GM19372 (cell line): Measurements from ENCODE around the gene TBC1D16.

Source experiments
- ATAC-seq: cut with Tn5 transposase; IDR thresholded peaks from one replicate; pipeline ENCODE4 v1.9.1; 2021; ENCODE audit warnings: mild to moderate bottlenecking, low read depth, moderate library complexity; ENCODE audit not compliant: unreplicated experiment

Gene TBC1D16

DNA sequence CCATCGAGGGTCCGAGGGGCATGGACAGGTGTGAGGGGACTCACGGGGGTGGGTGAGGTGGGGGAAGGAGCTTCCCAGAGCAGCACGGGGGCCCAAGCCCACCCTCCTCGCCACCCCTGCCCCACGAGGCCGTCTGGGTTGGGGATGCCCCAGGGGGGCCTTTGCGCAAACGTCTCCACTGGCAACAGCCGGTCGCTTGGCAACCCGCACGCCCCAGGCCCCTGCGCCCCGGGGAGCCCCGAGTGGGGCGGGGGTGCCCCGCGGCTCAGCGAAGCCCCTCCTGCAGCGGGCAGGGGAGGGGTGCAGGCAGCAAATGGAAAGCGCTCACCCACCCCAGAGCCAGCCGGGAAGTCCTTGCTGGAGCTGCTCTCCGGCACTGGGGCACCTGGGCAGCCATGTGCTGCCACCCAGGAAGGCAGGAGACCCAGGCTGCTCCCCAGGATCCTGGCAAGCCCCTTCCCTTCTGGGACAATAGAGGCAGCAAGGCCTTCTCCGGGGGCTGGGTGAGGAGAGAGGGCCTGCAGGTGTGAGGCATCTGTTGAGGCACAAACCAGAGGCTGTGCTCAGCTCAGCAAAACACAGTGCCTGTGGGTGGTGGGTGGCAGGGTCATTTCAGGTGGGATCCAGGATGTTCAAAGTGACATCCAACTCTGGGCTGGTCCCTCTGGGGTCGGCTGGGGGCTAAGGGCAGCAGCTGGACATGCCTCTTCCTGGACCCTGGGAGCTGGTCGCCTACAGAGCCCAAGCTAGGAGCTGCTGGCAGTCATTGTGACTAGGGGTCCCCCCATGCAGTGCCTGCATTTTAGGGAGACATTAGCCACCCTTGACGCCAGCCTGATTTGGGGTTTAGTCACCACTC lies 115.6 kb downstream of the TBC1D16 start:
- no peak for ATAC-seq

DNA sequence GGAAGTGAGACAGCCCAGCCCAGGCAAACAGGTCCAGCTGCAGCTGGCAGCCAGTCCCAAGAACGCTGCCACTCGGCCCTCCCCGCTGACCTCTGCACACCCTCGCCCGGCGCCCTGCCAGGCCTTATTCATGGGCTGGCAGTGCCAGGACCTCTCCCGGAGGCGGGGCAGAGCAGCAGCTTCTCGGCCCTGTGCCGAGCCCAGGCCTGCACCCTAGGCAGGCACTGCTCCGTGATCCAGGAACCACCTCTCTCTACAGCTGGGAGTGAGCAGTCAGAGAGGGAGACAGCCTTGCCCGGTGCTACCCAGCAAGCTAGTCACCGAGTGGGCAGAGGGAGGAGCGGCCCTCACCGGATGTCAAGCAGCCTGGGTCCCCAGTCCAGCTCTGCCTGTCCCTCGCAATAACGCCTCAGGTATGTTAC lies 116.5 kb downstream of the TBC1D16 start:
- no peak for ATAC-seq

DNA sequence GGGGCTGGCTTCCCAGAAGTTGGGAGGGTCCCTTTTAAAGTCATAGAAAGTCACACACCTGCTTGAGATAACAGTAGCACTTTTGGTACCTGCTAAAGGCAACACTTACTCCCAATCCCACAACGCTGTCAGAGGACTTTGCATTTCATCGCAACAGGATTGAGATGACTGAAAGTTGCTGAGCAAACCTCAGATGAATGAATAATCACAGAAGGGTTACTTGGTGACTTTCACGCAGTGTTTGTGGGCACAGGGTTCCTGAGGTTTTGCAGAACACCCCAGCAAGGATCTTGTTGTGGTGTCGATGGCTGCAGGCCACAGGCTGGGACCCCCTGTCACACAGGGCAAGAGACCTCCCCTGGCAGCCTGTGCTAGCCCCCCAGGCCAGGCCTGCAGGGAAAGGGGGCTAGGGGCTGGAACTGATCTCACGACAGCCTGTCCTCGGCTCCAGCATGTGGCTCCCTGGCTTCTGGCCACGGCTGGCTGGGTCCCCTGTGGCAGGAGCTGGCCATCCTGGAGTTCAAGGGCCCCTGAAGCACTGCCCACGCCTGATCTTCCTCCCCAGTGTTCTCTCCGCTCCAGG lies 117.0 kb downstream of the TBC1D16 start:
- no peak for ATAC-seq

DNA sequence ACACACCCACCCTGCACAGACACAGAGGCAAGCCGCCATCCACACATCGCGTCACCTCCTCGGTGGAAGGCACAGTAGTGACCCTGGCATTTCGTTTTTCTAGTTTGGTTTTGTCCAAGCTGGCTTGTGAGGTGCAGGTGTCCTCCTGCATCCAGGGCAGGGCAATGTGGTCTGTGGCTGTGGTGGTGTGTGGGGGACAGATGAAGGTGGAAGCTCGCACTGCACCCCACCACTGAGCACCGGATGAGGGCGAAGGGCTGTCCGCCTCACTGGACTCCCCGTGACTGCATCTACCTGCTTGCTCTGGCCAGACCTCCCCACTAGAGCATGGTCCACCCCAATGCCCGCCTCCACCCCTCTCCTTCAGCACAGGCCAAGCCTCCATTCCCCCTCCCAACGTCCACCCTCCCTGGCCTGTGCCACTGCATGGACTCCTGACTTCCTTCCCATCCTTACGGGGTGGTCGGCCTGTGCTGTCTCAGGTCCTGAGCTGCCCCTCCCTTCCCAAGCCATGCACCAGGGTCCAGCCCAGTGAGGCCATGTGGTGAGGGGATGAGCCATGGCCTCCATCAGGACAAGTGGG lies 117.7 kb downstream of the TBC1D16 start:
- ATAC-seq: no peak

DNA sequence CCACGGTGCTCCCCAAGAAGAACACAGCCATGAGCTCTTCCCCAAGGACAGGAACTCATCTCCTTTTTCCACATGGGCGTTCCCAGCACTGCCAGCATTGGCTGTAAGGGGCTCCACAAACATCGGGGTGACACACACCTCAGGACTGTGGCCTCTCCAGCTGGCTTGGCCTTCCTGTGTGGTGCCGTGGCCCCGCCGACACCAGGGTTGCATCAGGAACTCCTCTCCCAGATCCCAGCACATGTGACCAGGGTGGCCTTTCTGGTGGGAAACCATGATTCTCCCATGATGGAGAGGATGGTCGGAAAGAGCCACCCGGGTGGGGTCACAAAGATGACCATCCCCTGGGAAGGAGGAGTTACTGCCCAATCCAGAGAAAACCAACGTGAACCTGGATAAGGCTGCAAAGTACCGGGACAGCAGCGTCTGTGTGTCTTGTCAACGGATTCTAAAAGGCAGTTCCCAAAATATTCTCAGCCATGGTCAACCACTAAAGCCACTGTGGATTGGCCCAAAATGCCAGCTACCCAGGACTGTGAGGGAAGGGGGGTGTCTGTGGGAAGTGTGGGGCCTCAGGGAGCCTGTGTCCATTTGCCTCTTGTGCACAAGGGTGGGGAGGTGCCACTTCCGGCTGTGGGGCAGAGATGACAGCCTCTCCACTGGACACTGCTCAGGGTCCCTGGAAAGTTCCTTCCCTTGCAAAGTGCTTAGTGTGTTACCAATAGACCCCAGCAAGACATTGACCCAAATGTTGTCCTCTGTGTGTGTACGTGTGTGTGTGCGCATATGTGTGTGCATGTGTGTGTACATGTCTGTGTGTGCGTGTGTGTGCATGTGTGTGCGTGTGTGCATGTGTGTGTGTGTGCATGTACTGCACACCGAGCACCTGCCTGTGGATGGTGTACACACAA lies 118.4 kb downstream of the TBC1D16 start:
- no peak for ATAC-seq

DNA sequence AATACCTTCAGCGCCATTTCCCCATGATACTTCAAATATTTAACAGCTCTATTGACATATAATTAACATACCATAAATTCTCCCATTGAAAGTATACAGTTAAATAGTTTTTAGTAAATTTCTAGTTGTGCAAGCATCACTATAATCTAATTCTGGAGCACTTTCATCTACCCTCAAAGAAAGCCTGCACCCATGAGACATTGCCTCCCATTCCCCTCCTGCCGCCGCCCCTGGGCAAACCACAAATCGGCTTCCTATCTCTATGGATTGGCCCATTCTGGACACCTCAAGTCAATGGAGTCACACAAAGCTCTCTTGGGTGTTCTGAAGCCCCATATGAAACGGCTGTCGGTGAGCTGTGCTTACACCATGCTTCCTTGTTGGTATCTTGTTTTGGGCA lies 119.2 kb downstream of the TBC1D16 start:
- ATAC-seq: no peak

DNA sequence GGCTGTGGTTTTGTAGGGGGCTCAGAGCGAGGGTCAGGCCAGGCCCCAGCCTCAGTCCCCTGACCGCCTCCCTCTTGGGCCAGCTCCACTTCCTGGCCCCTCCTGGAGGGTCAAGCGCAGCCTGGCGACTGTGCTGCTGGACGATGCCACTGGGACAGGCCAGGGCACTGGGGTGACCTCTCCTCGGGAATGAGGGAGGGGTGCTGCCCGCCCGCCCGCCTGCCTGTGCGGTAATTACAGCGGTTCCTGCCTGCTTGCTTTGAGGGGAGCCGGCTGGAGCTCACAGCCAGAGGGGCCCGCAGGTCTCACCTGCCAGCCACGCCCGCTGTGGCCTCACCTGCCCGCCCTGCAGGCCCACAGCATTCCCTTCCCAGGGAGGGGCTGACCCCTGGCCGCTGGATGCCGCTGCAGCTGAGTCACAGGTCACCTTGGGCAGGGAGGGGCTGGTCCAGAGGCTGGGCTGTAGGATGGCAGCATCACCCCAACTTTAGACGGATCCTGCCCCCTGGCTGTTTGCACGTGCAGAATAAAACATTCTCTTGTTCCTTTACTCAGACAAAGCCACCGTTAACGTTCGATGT lies 119.7 kb downstream of the TBC1D16 start:
- no peak for ATAC-seq

DNA sequence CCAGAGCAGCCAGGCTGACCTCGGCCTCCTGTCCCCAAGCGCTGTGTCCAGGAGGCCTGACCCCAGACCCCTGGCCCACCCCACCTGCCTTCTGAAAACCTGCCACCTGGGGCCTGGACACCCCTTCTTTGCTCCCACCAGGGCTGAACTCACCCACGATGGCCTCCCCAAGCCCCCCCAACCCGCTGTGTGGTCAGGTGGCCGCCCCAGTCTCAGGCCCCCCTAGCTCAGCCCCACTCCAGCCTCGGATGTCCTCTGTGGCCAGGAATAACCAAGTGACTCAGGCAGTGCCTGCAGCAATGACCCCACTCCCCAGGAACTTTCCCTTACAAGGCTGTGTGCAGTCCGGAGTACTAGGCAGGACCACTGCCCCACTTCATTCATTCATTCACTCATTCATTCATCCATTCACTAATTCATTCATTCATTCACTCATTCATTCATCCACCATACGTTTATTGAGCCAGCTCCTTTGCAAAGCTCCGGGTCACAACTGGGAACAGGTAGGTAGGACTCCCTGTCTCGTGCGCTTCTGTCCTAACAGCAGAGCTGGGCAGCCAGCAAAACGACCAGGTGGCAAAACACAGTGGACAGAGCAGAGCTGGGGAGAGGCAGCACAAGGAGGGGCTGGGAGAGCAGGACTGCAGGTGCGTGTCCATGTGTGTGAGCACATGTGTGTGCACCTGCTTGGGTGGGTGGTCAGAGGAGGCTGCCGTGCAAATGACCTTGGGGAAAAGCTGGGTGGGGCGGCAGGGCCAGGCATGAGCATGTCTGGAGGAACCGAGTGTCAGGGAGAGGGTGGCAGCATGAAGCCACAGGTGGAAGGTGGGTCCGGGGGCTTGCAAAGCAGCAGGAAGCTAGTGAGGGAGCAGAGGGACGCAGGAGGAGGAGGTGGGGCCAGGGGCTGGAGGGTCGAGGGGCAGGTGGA lies 120.6 kb downstream of the TBC1D16 start:
- ATAC-seq: no peak

DNA sequence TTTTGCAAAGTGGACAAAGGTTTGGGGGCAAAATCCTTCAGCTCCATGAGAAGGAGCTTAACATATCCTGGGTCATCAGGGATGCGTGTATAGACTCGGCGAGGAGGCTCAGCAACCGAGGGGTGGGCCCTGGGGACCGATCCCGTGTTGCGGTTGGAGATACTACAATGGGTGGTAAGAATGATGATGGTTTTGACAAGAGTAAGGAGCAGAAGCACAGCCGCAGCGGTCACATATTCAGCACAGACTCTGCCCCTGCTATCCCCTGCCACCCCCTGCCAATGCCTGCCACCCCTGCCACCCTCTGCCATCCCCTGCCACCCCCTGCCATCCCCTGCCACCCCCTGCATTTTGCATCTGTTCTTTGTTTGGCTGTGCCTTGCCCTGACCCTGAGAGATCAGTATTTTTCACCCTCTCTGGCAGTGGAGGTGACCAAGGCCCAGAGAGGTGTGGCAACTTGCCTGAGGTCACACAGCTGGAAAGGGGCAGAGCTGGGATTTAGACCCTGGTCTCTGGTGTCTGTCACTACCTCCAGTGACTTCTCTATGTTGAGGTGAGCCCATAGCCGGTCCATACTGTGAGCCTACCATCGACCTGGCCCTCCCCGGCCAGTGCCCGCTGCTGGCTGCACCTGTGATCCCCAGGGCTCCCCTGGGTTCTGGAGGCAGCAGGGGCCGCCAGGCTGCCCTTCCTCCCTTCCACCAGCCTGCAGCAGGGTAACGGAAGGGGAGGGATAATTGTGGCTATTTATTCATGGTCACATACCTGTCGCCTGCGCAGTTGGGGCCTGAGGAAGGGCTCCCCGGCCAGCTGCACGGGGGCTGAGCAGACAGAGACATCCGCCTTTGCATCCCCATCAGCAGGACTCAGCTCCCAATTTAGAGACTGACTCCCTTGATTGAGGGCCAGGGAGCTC lies 121.5 kb downstream of the TBC1D16 start:
- ATAC-seq: no peak

DNA sequence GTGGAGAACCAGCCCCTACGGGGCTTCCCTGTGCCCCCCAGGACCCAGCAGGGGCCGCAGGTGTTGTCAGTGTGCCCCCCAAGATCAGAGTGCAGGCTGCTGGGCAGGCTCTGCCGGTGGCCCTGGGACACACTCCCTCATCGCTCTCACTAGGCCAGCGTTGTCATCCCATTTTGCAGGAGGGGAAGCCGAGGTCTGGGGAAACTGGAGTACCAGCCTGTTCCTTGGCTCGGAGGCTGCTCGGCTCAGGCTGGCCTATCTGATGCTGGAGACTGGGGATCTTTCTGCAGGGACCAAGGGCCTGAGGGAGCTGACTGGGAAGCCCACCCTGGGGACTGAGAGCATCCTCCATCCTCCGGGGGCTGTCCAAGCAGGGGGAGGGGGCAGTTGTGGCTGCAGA lies 122.2 kb downstream of the TBC1D16 start:
- ATAC-seq: no peak

DNA sequence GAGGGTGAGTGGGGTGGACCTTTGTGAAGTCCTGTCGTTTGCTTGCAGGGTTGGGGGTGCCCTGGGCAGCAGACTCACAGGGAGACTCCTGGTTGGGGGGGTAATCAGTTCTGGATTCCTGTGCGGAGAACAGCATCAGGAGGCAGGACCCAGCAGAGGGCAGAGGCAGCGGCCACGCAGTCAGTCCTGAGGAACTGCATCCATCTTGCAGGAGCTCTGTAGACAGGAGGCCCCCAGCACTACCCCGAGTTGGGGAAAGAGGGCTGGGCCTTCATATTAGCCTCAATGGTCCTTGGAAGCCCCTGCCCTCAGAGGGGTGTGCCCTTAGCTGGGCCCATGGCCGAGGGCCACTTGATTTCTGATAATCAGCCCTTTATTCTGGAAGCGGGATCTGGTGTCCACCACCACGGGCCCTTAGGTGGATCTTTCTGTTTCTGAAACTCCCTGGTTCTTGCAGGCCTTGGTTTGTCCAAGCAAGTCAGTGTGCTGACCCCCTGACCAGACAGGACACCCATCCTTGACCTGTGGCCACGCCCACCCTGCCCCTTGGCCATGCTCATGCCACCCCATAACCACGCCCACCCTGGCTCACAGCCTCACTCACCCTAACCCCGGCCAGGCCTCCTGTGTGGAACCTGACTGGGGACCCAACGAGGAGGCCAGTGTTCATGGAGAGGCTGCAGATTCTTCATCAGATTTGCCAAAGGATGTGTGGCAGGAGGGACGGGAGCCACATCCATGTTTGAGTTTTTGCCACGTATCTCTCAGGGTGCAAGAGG lies 122.9 kb downstream of the TBC1D16 start:
- ATAC-seq: no peak

DNA sequence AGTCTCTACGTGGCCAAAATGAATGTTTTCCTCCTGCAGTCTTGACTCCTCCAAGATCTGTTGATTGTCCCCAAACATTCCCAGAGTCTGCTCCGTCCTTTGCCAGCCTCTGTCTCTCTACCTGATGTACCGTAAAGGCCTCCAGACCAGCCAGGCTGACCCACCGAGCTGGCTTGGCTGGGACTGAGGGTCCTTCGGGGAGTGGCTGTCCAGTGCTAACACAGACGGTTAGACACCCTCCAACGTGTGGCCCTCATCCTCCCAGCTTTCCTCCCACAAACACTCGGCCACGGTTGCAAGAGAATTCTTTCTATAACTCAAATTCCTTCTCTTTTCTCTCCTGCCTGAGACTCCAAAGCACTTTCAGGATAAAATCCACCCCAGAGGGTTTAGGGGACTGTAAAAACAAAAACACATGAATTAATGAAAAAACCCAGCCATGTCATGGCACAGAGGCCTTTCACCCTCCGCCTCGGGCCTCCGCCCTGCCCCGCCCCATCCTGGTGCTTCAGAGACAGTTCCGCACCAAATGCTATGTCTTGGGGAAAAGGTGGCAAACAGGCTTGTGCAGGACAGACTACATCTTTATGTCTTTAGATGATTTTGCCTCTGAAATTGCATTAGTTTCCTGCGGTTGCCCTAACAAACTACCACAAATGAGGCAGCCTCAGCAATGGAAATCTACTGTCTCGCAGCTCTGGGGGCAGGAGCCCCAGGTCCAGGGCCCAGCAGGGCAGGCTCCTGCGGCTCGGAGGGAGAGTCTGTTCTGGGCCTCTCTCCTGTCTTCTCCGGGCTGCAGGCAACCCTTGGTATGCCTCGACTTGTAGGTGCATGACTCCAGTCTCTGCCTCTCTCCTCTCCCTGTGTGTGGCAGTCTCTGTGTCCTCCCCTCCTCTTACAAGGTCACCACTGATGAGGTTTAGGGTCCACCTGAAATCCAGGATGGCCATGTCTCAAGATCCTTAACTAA lies 124.0 kb downstream of the TBC1D16 start:
- no peak for ATAC-seq

DNA sequence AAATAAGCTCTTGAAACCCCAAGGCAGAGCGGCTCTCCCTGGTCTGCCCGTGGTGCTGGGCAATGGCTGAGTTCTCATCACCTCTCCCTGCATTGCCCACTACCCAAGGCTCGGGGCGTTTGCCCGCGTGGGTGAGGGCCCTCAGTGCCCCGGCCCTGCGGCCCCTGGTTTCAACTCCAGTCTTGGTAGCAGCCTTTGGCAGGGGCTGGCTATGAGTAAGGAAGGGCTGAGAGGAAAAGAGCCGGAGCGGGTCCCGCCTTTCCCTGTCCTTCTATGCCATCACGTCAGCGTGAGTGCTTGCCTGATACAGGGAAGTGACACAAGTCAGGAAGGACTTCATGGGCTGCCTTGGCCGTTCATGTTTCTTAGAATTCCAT lies 124.7 kb downstream of the TBC1D16 start:
- no peak for ATAC-seq

DNA sequence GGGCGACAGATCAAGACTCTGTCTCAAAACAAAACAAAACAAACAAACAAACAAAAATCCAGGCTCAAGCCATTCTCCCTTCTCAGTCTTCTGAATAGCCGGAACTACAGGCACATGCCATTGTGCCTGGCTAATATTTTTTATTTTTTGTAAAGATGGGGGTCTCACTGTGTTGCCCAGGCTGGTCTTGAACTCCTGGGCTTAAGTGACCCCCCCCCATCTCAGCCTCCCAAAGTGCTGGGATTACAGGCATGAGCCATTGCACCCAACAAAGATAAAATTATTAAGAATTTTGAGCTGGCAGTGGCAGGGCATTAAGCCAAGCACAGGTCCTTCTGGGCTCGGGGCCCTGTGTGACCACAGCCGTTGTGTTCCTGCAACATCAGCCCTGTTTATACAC lies 126.6 kb downstream of the TBC1D16 start:
- no peak for ATAC-seq

DNA sequence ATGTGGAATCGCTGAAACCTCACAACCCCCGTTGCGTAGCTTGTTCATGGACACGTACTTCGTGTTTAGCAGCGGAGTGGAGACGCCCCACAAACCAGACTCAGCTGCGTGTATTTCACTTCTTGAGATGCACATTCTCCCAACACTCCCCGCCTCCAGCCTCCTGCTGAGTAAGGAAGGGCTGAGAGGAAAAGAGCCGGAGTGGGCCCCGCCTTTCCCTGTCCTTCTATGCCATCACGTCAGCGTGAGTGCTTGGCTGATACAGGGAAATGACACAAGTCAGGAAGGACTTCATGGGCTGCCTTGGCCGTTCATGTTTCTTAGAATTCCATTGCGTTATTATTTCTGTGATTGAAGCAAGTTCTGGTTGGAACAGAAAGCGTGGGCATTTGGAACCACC lies 127.8 kb downstream of the TBC1D16 start:
- ATAC-seq: no peak

DNA sequence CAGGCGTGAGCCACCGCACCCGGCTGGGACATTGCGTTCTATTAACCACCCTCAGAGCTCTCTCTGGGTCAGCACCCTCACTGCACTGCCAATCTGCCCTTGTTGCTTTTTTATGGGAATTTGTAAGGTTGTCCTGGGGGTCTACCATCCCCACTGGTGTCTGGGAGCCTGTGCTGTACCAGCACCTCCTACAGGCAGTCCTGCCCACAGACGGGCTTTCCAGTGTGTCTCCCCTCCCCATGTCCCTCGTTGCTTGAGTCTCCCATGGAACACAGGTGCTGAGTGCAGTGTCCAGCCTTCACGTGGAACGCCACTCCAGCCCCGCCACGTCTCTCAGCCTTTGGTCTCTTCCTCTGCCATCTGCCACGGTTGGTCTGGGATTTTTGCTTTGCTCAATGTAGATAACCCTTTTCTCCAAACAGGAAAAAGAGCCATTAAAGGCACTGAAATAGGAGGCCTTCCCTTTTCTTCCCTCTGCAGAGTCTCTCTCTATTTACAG lies 128.4 kb downstream of the TBC1D16 start:
- no peak for ATAC-seq
